ENCODE measurements around the gene ULK1. TPM values are rescaled to one million over a fixed set of nuclear protein-coding genes. Genes with fewer than 3 reads are reported as not detected.

ULK1 gene
- total RNA-seq, result 5.7 TPM

DNA sequence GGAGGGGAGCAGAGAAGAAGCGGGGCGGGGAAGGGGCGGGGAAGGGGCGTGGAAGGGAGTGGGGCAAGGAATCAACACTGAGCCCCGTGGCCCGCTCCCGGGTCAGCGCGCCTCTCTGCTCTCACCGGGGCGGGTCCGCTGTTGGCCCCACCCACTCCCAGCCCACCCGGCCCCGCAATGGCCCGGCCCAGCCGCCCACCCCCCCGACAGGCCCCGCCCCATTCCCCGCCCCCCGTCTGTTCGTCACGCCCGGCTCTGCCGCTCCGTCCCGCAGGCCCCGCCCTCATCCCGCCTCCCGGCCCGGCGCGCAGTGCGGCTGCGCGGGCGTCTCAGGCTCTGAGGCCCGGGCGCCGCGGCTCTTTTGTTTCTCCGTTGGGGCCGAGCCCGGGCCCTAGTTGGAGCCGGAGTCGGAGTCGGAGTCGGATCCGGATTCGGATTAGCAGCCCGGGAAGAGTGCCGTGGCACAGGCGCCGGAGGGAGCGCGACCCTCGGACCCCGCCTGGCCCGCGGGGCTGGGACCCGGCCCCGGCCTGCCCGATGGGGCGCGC lies at the start of gene ULK1:
Gene ULK1, plus strand, starts transcription at position 310 of the 548 bp plus-strand sequence. CDS start 380 bp downstream, outside the sequence.
- Histone ChIP-seq H3K4me1 (ENCODE audit: control insufficient read depth in 3 of 3, insufficient read depth in 3 of 3, low read length in 3 of 3) (peaks cover 26 to 34% (median 29%) of the 10 kb centered on the region in 3 donors), H3K27me3 (ENCODE audit: control insufficient read depth in 3 of 3, insufficient read depth in 3 of 3, low read length in 3 of 3) (no peaks in the 10 kb centered on the region), H3K4me3 (ENCODE audit: low read length in 3 of 3) (peak within 1 kb of the TSS; percentile 80 to 88 (median 88)), H3K9me3 (ENCODE audit: control insufficient read depth in 3 of 3, low read length in 3 of 3) (no peaks in the 10 kb centered on the region), H3K36me3 (ENCODE audit: control insufficient read depth in 3 of 3, insufficient read depth in 3 of 3, low read length in 3 of 3) (peaks cover 4 to 7% (median 5%) of the 10 kb centered on the region in 3 donors), H3K9ac (ENCODE audit: low read depth in 1 of 3, low read length in 3 of 3) (peak within 1 kb of the TSS; percentile 97 to 98 (median 97)), H3K27ac (ENCODE audit: low read depth, low read length) (peak within 1 kb of the TSS; percentile 100)

DNA sequence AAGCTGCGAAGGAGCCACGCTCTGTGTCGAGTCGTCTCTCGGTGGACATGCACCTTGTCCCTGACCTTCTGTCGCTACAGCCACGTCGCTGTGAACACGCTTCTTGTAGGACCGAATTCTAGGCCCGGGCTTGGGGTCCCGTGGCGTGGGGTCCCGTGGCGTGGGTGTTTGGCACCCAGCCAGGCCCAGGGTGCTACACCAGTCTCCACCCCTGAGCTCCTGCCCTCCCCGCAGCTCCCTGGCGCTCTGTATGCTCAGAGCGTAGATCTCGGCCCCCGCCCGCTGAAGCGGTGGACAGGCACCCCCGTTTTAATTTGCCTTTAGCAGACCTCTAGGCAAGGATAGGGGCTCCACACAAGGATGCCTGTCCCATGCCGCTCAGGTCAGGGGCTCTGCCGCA lies 49.8 kb upstream of the ULK1 start:
- Histone ChIP-seq H3K36me3 (ENCODE audit: control insufficient read depth in 3 of 3, insufficient read depth in 3 of 3, low read length in 3 of 3) (no peaks in the 10 kb centered on the region), H3K9me3 (ENCODE audit: control insufficient read depth in 3 of 3, low read length in 3 of 3) (no peaks in the 10 kb centered on the region)

DNA sequence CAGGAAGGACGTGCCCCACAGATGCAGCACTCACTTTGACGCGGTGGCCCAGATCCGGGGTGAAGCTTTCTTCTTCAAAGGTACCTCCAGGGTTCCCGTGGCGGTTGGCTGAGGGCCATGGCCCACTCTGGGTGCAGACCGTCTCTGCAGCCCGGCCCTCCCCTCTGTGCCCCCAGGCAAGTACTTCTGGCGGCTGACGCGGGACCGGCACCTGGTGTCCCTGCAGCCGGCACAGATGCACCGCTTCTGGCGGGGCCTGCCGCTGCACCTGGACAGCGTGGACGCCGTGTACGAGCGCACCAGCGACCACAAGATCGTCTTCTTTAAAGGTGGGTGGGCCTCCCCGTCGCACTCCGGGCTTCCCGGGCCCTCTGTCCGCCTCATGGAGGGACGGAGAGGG lies 49.3 kb upstream of the ULK1 start:
- peaks cover 0 to 2% (median 0%) of the 10 kb centered on the region in 3 donors for H3K27me3 ChIP-seq (ENCODE audit: control insufficient read depth in 3 of 3, insufficient read depth in 3 of 3, low read length in 3 of 3)
- H3K36me3 ChIP-seq (ENCODE audit: control insufficient read depth in 3 of 3, insufficient read depth in 3 of 3, low read length in 3 of 3), result no peaks in the 10 kb centered on the region
- no peak overlapping the region for H3K4me3 ChIP-seq (ENCODE audit: low read length in 3 of 3)
- H3K9ac ChIP-seq (ENCODE audit: low read depth in 1 of 3, low read length in 3 of 3), result no peak overlapping the region
- H3K4me1 ChIP-seq (ENCODE audit: control insufficient read depth in 3 of 3, insufficient read depth in 3 of 3, low read length in 3 of 3), result no peaks in the 10 kb centered on the region
- no peak overlapping the region for H3K27ac ChIP-seq (ENCODE audit: low read depth, low read length)
- no peaks in the 10 kb centered on the region for H3K9me3 ChIP-seq (ENCODE audit: control insufficient read depth in 3 of 3, low read length in 3 of 3)

More for the DNA sequence above, 49.8 kb upstream of the ULK1 start:
- no peak overlapping the region for H3K9ac ChIP-seq (ENCODE audit: low read depth in 1 of 3, low read length in 3 of 3)
- no peak overlapping the region for H3K4me3 ChIP-seq (ENCODE audit: low read length in 3 of 3)
- H3K27ac ChIP-seq (ENCODE audit: low read depth, low read length), result no peak overlapping the region
- H3K27me3 ChIP-seq (ENCODE audit: control insufficient read depth in 3 of 3, insufficient read depth in 3 of 3, low read length in 3 of 3), result peaks cover 0 to 2% (median 0%) of the 10 kb centered on the region in 3 donors
- H3K4me1 ChIP-seq (ENCODE audit: control insufficient read depth in 3 of 3, insufficient read depth in 3 of 3, low read length in 3 of 3), result no peaks in the 10 kb centered on the region

DNA sequence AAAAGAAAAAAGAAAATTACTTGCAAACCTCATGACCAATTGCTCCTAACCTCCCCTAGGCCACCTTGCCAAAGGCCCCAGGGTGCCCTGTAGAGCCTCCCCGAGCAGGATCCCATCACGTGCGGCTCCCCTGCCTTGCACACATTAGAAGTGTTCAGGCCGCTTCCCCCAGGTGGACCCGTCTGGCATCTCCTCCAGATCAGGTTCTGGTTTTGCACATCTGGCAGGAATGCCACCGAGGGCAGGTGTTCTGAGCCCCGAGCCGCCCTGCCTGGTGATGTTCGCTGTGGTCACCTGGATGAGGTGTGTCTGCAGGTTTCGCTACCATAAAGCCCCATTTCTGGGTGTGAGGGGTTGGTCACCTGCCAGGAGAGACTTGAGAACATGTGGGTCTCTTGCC lies 47.0 kb upstream of the ULK1 start:
- Histone ChIP-seq H3K27ac (ENCODE audit: low read depth, low read length) (no peak overlapping the region), H3K36me3 (ENCODE audit: control insufficient read depth in 3 of 3, insufficient read depth in 3 of 3, low read length in 3 of 3) (no peaks in the 10 kb centered on the region), H3K9me3 (ENCODE audit: control insufficient read depth in 3 of 3, low read length in 3 of 3) (no peaks in the 10 kb centered on the region), H3K4me3 (ENCODE audit: low read length in 3 of 3) (no peak overlapping the region), H3K27me3 (ENCODE audit: control insufficient read depth in 3 of 3, insufficient read depth in 3 of 3, low read length in 3 of 3) (peaks cover 0 to 6% (median 5%) of the 10 kb centered on the region in 3 donors), H3K9ac (ENCODE audit: low read depth in 1 of 3, low read length in 3 of 3) (no peak overlapping the region), H3K4me1 (ENCODE audit: control insufficient read depth in 3 of 3, insufficient read depth in 3 of 3, low read length in 3 of 3) (no peaks in the 10 kb centered on the region)

DNA sequence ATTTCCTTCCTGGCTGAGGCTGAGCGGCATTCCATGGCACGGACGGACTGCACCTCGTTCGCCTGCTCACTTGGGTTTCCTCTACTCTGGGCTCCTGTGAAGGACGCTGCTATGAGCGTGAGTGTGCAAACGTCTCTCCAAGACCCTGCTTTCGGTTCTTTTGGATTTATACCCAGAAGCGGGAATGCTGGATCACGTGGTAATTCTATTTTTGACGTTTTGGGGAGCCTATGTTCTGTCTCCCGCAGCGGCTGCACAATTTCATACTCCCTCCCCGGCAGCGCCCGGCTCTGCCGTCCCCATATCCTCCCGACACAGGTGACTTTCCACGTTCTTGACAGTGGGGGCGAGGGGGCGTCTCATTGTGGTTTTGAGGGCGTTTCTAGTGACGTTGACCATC lies 45.7 kb upstream of the ULK1 start:
- Histone ChIP-seq H3K4me1 (ENCODE audit: control insufficient read depth in 3 of 3, insufficient read depth in 3 of 3, low read length in 3 of 3) (no peaks in the 10 kb centered on the region), H3K27me3 (ENCODE audit: control insufficient read depth in 3 of 3, insufficient read depth in 3 of 3, low read length in 3 of 3) (peaks cover 0 to 13% (median 5%) of the 10 kb centered on the region in 3 donors), H3K27ac (ENCODE audit: low read depth, low read length) (no peak overlapping the region), H3K36me3 (ENCODE audit: control insufficient read depth in 3 of 3, insufficient read depth in 3 of 3, low read length in 3 of 3) (no peaks in the 10 kb centered on the region), H3K4me3 (ENCODE audit: low read length in 3 of 3) (no peak overlapping the region), H3K9me3 (ENCODE audit: control insufficient read depth in 3 of 3, low read length in 3 of 3) (no peaks in the 10 kb centered on the region), H3K9ac (ENCODE audit: low read depth in 1 of 3, low read length in 3 of 3) (no peak overlapping the region)

DNA sequence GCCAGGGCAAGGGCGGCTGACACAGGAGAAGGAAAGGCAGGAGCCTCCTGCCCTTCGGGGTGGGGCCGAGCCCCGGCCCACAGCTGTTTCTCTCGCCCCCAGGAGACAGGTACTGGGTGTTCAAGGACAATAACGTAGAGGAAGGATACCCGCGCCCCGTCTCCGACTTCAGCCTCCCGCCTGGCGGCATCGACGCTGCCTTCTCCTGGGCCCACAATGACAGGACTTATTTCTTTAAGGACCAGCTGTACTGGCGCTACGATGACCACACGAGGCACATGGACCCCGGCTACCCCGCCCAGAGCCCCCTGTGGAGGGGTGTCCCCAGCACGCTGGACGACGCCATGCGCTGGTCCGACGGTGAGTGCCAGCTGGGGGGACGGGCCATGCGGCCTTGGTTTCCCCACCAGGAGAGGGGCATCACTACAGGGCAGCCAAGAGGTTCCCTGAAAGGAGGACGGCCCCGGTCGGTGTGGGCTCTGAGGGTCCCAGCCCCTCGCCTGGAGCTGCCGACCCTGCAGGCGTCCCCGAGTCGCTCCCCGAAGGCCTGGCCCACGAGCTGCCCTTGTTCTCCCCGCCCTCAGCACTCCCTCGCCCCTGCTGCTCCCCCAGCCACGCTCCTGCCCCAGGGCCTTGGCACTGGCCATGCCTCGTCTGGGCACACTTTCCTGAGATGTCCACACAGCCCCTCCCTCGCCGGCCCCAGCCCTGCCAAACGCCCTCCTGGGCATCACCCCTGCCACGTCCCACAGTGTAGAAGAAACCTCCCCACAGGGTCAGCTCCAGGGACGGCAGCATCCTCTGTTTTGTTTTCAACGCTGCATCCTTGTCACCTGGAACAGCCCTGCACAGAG lies 44.5 kb upstream of the ULK1 start:
- Histone ChIP-seq H3K27me3 (ENCODE audit: control insufficient read depth in 3 of 3, insufficient read depth in 3 of 3, low read length in 3 of 3) (peaks cover 11 to 21% (median 13%) of the 10 kb centered on the region in 3 donors), H3K4me3 (ENCODE audit: low read length in 3 of 3) (no peak overlapping the region), H3K9ac (ENCODE audit: low read depth in 1 of 3, low read length in 3 of 3) (no peak overlapping the region), H3K9me3 (ENCODE audit: control insufficient read depth in 3 of 3, low read length in 3 of 3) (no peaks in the 10 kb centered on the region), H3K4me1 (ENCODE audit: control insufficient read depth in 3 of 3, insufficient read depth in 3 of 3, low read length in 3 of 3) (no peaks in the 10 kb centered on the region), H3K36me3 (ENCODE audit: control insufficient read depth in 3 of 3, insufficient read depth in 3 of 3, low read length in 3 of 3) (no peaks in the 10 kb centered on the region), H3K27ac (ENCODE audit: low read depth, low read length) (no peak overlapping the region)

DNA sequence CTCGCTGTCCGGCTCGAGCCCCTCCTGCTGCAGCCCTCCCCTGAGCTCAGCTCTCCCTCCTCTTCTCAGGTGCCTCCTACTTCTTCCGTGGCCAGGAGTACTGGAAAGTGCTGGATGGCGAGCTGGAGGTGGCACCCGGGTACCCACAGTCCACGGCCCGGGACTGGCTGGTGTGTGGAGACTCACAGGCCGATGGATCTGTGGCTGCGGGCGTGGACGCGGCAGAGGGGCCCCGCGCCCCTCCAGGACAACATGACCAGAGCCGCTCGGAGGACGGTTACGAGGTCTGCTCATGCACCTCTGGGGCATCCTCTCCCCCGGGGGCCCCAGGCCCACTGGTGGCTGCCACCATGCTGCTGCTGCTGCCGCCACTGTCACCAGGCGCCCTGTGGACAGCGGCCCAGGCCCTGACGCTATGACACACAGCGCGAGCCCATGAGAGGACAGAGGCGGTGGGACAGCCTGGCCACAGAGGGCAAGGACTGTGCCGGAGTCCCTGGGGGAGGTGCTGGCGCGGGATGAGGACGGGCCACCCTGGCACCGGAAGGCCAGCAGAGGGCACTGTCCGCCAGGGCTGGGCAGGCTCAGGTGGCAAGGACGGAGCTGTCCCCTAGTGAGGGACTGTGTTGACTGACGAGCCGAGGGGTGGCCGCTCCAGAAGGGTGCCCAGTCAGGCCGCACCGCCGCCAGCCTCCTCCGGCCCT lies 43.4 kb upstream of the ULK1 start:
- Histone ChIP-seq H3K27ac (ENCODE audit: low read depth, low read length) (no peak overlapping the region), H3K4me3 (ENCODE audit: low read length in 3 of 3) (no peak overlapping the region), H3K27me3 (ENCODE audit: control insufficient read depth in 3 of 3, insufficient read depth in 3 of 3, low read length in 3 of 3) (peaks cover 17 to 29% (median 21%) of the 10 kb centered on the region in 3 donors)

DNA sequence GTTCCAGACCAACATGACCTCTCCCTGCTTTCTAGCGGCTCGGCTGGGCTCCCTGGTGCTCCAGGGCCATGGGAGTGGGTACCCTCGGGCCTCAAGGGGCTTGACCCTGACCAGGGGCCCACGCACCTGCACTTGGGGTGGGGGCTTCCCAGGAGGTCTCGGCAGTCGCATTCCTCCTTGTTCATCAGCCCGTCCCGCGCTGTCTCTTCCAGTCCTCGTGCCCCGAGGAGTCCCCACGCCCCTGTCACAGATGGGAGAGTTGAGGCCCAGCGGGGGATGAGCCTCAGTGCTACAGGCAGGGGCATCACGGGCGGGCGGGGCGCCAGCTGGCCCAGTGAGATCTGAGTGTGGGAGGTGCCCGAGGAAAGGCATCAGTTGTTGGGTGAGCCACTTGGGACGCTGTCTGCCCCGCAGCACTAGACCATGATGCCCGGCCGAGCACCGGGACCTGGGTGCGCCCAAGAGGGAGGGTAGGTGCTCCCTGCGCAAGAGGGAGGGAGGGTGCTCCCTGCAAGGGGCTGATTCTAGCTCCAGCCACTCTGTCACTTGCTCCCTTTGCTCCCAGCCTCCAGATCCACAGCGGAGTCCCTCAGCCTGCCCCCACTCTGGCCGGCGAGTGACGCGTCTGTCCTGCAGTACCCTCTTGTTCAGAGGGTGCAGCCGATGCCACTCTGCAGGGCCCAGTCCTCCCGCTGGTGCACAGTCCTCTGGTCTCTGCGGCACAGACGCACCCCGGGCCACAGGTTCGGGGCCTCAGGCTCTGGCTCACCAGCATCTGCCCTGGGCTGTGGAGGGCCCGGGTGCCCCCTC lies 42.5 kb upstream of the ULK1 start:
- H3K4me3 ChIP-seq (ENCODE audit: low read length in 3 of 3), result no peak overlapping the region
- no peak overlapping the region for H3K27ac ChIP-seq (ENCODE audit: low read depth, low read length)
- no peak overlapping the region for H3K9ac ChIP-seq (ENCODE audit: low read depth in 1 of 3, low read length in 3 of 3)
- peaks cover 23 to 36% (median 28%) of the 10 kb centered on the region in 3 donors for H3K27me3 ChIP-seq (ENCODE audit: control insufficient read depth in 3 of 3, insufficient read depth in 3 of 3, low read length in 3 of 3)
- no peaks in the 10 kb centered on the region for H3K36me3 ChIP-seq (ENCODE audit: control insufficient read depth in 3 of 3, insufficient read depth in 3 of 3, low read length in 3 of 3)
- H3K4me1 ChIP-seq (ENCODE audit: control insufficient read depth in 3 of 3, insufficient read depth in 3 of 3, low read length in 3 of 3), result no peaks in the 10 kb centered on the region
- no peaks in the 10 kb centered on the region for H3K9me3 ChIP-seq (ENCODE audit: control insufficient read depth in 3 of 3, low read length in 3 of 3)

More for the DNA sequence above, 43.4 kb upstream of the ULK1 start:
- H3K36me3 ChIP-seq (ENCODE audit: control insufficient read depth in 3 of 3, insufficient read depth in 3 of 3, low read length in 3 of 3), result no peaks in the 10 kb centered on the region
- no peaks in the 10 kb centered on the region for H3K9me3 ChIP-seq (ENCODE audit: control insufficient read depth in 3 of 3, low read length in 3 of 3)
- no peaks in the 10 kb centered on the region for H3K4me1 ChIP-seq (ENCODE audit: control insufficient read depth in 3 of 3, insufficient read depth in 3 of 3, low read length in 3 of 3)
- no peak overlapping the region for H3K9ac ChIP-seq (ENCODE audit: low read depth in 1 of 3, low read length in 3 of 3)

DNA sequence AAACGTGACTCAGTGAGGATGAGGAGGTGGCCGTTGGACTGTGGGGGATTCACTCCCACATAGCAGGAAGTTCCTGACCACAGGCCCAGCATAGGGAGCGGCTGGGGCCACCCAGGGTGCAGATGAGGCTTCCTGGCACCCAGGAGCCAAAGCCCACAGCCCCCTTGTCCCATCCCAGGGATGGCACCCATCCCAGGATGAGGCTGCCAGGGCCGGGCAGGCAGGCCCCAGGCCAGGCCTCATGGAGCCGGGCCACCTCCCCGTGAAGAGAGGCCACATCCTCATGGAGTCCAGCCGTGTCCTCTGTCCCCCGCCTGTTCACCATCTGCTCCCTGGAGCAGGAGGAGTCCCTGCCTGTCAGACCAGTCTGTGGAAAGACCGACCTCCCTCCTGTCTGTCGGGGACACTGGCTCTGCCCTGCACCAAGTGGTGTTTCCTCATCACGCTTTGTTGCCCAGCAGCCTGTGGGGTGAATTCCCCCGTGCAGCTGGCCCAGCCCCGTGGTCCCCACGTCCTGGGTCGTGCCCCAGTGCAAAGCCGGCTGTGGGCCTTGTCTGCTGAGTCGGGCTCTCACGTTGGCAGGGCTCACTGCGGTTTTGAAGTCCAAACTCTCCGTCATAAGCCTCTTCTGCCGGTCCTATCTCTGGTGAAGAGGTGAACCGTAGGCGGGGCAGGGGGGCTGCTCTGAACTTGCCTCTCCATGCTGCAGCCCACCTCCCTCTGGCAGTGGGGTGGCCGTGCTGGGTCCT lies 41.7 kb upstream of the ULK1 start:
- Histone ChIP-seq H3K27me3 (ENCODE audit: control insufficient read depth in 3 of 3, insufficient read depth in 3 of 3, low read length in 3 of 3) (peaks cover 23 to 36% (median 28%) of the 10 kb centered on the region in 3 donors), H3K27ac (ENCODE audit: low read depth, low read length) (no peak overlapping the region), H3K4me3 (ENCODE audit: low read length in 3 of 3) (no peak overlapping the region), H3K4me1 (ENCODE audit: control insufficient read depth in 3 of 3, insufficient read depth in 3 of 3, low read length in 3 of 3) (no peaks in the 10 kb centered on the region), H3K9me3 (ENCODE audit: control insufficient read depth in 3 of 3, low read length in 3 of 3) (no peaks in the 10 kb centered on the region), H3K9ac (ENCODE audit: low read depth in 1 of 3, low read length in 3 of 3) (no peak overlapping the region), H3K36me3 (ENCODE audit: control insufficient read depth in 3 of 3, insufficient read depth in 3 of 3, low read length in 3 of 3) (no peaks in the 10 kb centered on the region)

All from skeletal muscle tissue (tissue), 4 donors.